HepG2 (cell line): ENCODE data around the gene AQP11.

Source experiments
- ATF3 ChIP-seq: sonication (generic); formaldehyde crosslinking; IDR thresholded peaks from 2 replicates; pipeline ENCODE4 v1.4.0; 2020; ENCODE audit warnings: missing genetic modification reagents
- BCLAF1 ChIP-seq: fragments of 450-650 bp; IDR thresholded peaks from 2 replicates; pipeline ENCODE4 v1.6.1; 2017; ENCODE audit warnings: mild to moderate bottlenecking
- CBX2 ChIP-seq, 2 experiments: fragments of 200-600 bp in 1 of 2; sonication (generic); formaldehyde crosslinking in 1 of 2; IDR thresholded peaks; 2 replicates each; pipeline versions ENCODE4 v1.7.0 to v1.8.1; 2018 to 2022; ENCODE audit warnings: low read depth in 2 of 2, low read length in 1 of 2, mild to moderate bottlenecking in 1 of 2, missing genetic modification reagents in 1 of 2
- CTCF ChIP-seq: sonication (generic); formaldehyde crosslinking; IDR thresholded peaks from 2 replicates; pipeline ENCODE4 v1.5.0; 2020; ENCODE audit warnings: mild to moderate bottlenecking, missing genetic modification reagents, moderate library complexity
- GFI1 ChIP-seq: sonication (generic); formaldehyde crosslinking; IDR thresholded peaks from 2 replicates; pipeline ENCODE4 v1.5.0; 2020; ENCODE audit warnings: missing genetic modification reagents, mild to moderate bottlenecking, borderline replicate concordance
- GTF2F1 ChIP-seq: fragments of 150-350 bp; IDR thresholded peaks from 2 replicates; pipeline ENCODE4 v1.6.1; 2014; ENCODE audit warnings: low read length
- KLF6 ChIP-seq: IDR thresholded peaks from 2 replicates; pipeline ENCODE4 v1.8.0; 2016; ENCODE audit warnings: missing biosample characterization, missing genetic modification reagents
- NFE2L2 ChIP-seq: fragments of 150-350 bp; IDR thresholded peaks from 2 replicates; pipeline ENCODE4 v1.6.1; 2014; ENCODE audit warnings: low read length
- SATB2 ChIP-seq: sonication (generic); formaldehyde crosslinking; IDR thresholded peaks from 2 replicates; pipeline ENCODE4 v1.5.0; 2020; ENCODE audit warnings: missing genetic modification reagents
- ZBTB40 ChIP-seq, 2 experiments: fragments of 450-650 bp in 1 of 2; sonication (generic) in 1 of 2; formaldehyde crosslinking in 1 of 2; IDR thresholded peaks; 2 replicates each; pipeline versions ENCODE4 v1.6.1 to v1.8.0; 2016 to 2022; ENCODE audit warnings: antibody characterized with exemption in 1 of 2, mild to moderate bottlenecking in 1 of 2, missing genetic modification reagents in 1 of 2
- ZNF124 ChIP-seq: sonication (generic); formaldehyde crosslinking; IDR thresholded peaks from 2 replicates; pipeline ENCODE4 v1.4.0; 2020; ENCODE audit warnings: missing genetic modification reagents

- TF ChIP-seq CBX2 (IDR thresholded peaks at IDR 0.05; ENCODE audit: low read depth, low read length) (no peak), CBX2 (CRISPR knock-in tag; IDR thresholded peaks at IDR 0.05; ENCODE audit: low read depth) (no peak), KLF6 (no peak), NFE2L2 (no peak), CTCF (no peak), GTF2F1 (no peak), GFI1 (no peak), ZBTB40 (IDR thresholded peaks at IDR 0.05) (no peak), ZBTB40 (CRISPR knock-in tag; IDR thresholded peaks at IDR 0.05) (no peak), SATB2 (CRISPR knock-in tag) (no peak), BCLAF1 (no peak), ATF3 (no peak), ZNF124 (CRISPR knock-in tag) (no peak)
Measured at GRCh38 chr11:77617892-77618291, 28.1 kb downstream of the AQP11 start.
